ENCODE results near the gene CARD10.
"Not testable (repeated sequence)": the region's sequence is repeated elsewhere in the genome, so short reads cannot be mapped to it uniquely, and the experiment has no call there.

Gene CARD10

DNA sequence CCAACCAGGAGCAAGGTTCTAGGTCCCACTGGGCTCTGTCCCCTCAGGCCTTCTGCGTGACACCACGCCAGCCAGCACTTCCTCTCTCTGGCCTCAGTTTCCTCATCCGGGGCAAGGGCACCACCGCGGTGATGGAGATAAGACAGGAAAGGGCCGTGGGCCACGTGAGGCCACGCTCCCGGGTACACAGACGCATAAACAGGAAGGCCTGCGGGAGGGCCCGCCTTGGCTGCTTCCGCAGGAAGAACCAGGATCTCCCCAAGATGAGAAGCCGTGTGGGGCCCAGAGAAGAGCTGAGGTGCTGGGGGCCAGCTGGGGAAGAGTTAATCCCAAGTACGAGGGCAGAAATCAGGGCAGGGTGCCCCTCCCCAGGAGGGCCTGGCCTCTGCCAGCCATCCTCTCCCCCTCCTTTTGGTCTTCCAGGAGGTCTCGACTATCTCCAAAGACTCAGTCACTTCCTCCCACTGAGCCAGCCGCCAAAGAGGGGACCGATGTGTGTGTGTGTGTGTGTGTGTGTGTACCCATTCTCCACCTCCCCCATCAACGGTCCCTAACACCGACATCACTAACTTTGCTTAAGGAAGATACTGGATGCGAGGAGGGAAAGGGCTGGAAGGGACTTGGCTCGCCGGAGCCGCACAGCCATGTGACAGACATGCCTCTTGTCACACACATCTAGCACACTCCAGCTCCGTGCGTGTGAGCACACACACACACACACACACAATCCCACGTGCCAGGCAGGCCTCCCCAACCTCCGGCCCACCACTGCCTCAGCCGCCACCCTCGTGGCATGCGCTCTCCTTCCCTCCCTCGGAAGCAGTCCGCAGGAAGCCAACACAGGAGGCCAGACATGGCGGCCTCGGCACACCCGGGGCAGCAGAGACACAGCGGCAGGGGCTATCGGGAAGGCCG lies 34.5 kb downstream of the CARD10 start:
- peak; percentile 81 for DNase-seq

DNA sequence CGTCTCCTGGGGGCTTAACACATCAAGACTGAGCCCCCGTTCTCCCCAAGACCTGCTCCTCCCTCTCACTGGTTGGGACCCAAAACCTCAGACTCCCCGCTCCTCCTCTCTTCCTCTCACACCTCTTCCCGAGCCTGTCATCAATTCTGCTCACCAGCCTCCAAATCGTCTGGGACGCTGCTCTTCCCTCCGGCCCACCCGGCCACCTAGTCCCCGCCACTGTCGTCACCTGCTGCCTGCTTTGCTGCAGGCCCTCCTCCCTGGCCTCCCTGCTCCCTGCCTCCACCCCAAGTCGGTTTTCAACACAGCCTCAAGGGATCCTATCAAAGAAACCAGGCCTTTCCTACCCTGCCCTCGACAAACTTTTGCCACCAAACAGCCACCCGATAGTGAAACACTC lies 36.2 kb downstream of the CARD10 start:
- DNase-seq = no peak

DNA sequence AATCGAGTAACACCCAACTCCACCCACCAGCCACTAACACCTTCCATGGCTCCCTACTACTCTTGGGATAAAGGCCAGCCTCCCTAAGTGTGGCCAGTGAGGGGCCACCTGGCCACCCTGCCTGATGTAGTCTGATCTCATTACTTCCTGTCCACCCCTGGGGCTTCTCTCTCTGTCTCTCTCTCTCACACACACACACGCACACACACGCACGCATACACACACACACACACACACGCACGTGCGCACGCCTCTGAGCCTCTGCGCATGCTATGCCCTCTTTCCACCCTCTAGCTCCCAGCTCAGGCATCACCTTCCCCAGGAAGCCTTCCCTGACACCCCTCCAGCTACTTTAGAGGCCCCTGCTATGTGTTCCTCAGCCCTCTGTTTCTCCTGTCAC lies 37.0 kb downstream of the CARD10 start:
- DNase-seq = no peak

DNA sequence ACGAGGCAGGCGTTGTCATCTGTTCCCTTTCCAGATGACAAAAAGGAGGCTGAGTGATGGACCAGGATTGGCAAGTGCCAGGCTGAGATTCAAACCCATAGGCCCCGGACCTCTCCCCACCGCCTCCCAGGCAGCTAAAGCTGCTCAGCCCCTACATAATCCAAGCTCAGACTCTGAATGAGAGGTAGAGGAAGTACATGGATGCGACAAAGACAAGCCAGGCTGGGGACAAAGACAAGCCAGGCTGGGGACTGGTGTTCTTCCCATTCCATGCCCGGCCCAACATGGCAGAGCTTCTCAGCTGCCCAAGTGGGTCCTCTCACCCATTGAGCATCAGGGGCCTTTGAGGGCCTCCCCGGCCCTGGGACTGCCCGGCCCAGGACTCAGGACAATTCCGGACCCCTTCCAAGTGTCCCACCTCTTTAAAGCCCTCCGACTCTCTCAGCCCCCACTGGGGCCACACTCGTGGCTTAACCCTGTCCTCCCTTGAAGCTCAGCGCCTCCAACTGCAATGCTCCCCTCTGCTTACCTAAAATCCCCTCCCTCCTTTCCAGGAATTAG lies 37.8 kb downstream of the CARD10 start:
- DNase-seq = no peak

DNA sequence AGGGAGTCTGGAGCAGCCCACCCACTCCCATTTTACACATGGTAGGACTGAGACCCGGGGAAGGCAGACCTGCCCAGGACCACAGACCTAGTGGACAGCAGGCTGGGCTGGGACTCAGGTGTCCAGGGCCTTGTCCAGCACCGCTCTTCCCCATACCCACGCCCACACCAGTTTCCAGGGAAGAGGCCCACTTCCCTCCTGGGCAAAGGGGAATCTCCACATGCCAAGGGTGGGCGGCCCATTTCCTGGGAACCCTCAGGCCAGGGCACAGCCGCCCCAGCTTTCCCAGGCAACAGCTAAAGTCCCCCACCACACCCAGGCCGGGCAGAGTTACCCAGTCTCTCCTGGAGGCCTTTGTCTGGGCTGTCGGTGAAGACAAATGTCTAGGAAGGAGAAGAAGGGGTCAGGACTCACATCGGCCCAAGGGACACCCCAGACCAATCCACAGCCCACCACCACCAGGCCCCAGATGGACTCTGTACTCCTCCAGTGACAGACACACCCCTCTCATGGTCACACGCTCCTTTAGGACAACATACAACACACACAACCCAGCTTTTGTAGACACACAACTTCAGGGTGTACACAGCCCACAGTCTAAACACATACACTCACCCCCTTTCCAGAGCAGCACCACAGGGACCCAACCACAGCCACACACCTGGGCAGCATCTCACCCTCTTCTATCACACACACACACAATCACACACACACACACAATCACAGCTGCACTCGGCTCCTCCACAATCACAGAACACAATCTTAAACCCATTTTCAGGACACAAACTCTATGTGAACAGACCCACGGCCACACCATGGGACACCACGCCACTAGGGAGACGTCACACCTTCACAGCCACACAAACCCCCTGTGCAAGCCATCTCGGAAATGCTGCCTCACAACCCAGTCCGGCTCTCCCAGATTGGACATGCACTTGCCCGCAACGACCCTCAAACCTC lies 38.5 kb downstream of the CARD10 start:
- no peak for DNase-seq

DNA sequence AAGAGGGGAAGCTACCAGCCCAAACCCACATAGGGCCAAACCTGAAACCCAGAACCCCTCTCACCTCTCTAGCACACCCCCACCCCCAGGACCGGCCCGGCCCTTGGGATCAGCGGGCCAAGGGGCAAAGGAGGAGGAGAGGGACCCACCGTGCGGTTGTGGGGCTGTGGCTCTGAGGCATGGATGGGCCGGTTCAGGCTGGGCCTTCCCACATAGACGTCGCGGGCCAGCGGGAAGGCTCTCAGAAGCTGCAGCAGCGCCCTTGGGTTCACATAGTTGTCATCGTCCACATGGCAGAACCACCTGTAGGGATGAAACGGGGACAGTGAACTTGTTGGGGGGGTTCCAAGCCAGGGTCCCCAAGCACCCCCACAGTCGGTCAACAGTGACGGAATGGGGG lies 40.0 kb downstream of the CARD10 start:
- no peak for DNase-seq

DNA sequence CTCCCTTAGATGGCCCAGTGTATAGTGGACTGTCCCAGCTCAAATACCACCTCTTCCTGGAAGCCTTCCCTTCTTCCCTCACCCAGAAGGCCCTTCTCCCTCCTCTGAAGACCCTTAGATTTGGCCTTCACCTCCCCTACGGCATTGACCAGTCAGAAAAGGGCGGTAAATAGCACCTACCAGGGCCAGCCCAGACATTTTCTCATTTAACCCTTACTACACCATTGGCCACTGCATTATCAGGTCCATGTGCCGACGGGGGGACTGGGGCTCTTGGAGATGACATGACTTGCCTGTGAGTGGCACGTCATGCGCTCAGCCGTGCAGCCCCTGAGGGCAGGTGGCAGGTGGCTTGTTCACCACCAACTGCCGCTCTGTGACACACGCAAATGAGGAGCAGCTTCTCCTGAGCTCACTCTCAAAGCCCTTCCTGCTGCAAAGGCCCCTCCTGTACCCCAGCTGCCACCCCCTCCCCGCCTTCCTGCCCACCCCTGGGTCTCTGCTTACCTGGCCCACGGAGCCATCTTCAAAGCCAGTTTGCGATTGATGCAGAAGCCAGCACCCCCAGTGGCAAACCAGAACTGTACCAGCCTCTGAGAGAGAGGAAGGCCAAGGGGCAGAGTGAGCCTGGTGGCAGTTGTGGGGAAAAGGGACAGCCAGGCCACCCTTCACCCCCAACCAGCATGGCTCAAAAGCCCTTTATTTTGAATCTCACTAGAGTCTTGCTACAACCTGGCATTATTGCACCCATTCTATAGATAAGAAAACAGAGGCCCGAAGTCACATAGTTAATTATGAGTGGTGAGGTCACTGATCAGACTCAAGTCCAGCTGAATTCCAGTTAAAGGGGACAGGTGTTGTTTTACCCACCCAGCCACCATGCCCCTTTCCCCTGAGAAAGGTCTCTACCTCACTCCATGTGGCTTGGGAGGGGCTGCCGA lies 42.6 kb downstream of the CARD10 start:
- no peak for DNase-seq

DNA sequence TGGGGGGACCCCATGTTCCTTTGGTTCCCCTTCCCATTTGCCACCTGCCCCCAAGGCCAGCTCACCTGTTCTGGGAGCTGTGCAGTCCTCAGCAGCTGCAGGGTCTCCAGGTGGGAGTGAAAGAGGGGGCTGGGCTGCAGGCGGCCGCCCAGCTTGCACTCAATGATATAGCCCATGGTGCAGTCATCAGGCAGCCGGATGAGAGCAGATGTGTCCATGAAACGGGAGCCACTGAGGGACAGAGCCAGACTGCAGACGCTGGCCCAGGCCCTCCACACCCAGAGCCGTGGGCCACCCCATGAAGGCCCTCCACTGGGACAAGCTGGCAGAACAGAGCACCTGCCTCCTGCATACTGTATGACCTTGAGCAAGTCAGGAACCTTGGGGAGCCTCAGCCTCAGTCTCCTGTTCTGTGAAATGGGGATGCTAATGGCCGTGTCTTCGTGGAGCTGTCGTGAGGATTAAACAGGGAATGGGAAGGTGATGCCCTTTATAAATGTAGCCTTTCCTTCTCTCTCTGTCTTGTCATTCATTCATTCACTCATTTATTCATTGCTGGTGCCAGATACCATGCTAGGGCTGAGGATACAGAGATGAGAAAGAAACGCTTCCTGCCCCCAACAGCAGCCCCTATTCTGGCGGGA lies 44.6 kb downstream of the CARD10 start:
- no peak for DNase-seq

DNA sequence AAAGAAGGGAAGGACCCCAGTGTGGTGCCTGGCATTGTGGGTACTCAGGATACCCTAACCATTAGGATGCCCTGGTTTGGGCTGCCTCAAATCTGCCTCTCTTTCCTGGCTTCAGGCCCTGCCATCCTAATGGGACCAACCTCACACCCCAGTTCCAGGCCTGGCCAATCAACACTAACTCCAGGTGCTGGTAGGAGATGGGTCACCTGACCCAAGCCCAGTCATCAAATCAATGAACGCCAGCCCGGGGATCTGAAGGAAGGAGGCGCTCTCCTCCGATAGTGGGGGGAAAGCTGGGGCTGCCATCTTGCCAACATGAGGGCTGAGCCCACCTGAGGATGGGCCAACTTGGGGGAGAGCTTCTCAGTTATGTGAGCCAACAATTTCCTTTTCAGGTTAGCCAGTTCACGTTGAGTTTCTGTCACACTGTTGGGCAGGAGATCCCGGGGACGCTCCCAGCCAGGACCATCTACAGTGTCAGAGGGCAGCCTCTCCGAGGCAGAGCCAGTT lies 45.7 kb downstream of the CARD10 start:
- DNase-seq = no peak

DNA sequence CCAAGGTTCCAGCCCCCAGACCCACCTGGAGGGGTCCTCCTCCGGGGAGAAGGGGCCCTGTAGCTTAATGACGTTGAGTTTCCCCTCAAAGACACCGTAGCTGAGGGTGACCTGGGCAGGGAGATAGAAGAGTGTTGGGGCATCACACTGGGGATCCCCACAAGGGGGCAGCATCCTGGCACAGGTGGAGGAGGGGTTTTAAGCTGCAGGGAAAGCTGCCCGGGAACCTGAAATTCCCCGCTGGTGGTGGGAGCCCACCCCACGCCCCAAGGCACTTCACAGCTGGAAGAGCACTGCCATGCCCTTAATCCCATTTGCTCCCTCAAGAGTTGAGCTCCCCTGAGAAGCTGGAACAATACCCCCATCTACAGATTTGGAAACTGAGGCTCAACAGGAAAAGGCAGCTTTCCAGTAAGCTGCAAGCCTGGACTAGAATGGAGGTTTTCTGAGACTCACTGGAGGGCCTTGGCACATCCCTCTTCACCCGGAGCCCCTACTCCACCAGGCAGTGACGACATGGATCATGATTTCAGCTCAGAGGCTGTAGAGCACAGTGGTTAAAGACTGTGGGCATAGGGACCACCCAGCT lies 46.7 kb downstream of the CARD10 start:
- peak; percentile 47 for DNase-seq

DNA sequence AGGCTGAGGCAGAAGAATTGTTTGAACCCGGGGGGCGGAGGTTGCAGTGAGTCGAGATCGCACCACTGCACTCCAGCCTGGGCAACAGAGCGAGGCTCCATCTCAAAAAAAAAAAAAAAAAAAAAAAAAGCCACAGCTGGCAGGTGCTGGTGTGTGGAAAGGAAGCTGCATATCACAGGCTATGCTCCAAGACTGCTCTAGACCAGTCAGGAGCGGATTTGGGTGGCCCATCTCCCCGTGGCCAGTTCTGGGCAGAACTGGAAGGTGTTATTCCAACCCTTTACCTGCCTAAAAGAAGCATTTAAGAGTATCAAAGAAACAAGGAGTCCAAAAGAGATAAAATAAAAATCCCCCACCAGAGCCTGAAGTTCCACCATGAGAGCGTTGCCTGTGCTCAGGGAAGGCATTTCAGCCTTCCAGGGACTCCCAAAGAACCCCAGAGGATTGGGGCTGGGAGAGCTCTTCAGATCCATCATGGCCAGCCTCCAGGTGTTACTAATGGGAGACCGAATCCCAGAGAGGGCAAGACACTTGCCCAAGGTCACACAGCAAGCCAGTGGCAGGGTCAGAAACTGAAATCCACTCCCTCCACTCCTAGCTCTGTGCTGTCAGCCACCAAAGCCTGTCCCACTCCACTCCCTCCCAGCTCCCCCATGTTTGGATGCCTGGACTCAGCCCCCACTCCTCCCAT lies 47.3 kb downstream of the CARD10 start:
- no peak for DNase-seq

DNA sequence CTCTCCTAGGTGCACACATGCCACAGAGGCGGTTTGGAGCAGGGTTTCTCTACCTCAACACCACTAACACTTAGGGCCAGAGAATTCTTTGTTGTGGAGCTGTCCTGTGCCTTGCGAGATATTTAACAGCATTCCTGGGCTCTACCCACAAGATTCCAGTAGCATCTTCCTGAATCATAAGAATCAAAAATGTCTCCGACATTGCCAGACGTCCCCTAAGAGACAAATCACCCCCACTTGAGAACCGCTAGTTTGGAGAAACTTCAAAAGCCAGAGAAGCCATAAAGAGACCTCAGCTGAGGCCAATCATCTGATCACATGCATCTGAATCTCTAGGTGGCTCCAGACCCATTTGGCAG lies 49.1 kb downstream of the CARD10 start:
- DNase-seq = no peak

DNA sequence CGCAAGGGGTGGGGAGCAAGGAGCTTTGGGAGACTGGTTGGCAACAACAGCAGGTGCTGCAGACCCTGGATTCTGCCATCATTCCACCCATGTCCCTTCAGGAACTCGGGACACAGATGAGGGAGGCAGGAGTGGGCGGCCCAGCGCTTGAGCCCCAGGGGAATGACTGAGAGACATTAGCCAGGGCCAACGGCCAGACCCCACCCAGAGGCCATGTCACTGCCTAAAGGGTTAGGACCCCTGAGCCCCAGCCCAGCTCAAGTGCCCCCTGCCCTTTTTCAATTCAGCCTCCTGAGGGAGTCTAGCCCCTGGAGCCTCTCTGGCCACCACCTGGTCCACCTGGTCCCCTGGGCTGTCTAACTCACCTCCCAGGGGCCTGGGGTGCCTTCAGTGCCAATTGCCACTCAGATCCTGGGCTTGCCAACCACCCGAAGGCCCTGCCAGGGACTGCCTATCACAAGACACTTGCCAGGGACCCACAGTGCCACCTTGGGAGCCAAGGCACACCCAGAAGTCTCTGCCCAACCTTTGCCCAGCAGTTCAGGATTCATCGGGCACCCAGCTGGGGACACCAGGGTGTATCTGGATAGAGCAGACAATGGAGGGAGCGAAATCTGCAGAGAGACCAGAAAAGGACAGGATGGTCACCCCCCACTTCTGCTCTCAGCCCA lies 49.7 kb downstream of the CARD10 start:
- no peak for DNase-seq

DNA sequence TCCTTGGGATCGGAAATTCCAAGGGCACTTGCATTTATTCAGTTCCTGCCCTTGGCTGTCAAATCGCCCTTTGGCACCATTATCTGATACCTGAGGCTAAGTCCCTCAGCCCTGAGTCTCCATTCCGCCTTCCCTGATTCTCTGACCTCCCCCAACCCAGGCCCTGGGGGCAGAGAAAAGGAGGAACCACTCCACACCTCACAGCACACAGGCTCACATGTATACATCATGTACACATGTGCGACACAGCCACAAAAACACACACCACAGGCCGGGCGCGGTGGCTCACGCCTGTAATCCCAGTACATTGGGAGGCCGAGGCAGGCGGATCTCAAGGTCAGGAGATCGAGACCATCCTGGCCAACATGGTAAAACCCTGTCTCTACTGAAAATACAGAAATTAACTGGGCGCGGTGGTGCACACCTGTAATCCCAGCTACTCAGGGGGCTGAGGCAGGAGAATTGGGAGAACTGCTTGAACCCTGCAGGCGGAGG lies 51.0 kb downstream of the CARD10 start:
- DNase-seq = not testable (repeated sequence)

DNA sequence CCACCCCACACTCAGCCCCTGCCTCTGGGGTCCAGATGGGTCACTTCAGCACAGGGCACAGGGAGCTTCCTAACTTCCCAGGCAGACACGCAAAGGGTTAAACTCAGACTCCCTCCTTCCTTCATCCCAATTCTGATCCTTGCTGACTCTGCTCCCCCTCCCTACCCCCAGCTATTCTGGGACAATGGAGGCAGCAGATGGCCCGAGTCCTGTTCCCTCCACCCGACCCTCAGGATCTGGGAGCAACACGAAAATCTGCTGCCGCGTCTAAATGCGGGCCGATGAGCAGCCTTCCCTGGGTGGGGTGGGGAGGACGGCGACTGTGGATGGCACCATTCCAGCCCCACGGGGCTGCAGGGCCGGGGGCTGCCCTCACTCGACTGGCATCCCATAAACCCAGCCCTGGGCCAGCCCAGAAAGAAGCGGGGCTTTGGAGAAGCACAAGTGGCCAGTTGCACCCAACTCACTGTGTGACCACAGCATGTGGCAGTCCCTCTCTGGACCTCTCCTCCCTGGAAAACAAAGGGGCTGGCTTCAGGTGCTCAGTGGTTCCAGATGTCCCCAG lies 51.7 kb downstream of the CARD10 start:
- no peak for DNase-seq

DNA sequence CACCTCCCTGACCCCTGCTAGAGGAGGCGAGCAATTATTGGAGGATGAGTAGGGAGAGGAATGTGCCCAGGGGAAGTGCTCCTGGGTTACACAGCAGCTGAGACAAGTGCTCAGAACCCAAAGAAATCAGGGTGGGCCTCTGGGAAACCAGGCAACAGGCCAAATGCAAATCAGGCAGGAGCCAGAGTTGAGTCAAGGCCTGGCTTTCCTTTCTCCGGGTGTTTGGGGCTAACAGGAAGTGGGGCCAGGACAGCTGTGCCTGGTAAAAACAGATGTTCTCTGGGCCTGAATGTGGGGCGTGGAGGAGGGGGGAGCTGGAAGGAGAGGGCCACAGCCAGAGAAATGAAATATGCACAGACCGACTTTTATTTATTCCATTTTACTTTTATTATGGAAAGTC lies 55.0 kb downstream of the CARD10 start:
- no peak for DNase-seq

DNA sequence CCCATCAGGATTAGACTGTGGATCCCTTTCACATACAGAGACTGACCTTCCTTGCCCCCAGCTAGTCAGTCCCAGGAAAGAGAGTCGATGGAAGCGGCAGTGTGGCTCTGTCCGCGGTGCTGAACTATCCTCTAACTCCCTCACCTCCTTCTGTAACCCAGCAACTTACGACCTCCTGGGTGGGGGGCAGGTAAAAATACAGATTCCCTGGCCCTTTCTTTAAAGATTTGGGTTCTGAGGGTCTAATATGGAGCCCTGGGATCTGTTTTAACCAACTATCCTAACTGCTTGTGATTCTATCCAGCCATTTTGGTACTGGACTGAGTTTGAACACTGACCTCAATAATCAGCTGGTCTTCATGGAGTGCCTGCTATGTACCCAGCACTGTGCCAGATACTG lies 56.2 kb downstream of the CARD10 start:
- DNase-seq = no peak

DNA sequence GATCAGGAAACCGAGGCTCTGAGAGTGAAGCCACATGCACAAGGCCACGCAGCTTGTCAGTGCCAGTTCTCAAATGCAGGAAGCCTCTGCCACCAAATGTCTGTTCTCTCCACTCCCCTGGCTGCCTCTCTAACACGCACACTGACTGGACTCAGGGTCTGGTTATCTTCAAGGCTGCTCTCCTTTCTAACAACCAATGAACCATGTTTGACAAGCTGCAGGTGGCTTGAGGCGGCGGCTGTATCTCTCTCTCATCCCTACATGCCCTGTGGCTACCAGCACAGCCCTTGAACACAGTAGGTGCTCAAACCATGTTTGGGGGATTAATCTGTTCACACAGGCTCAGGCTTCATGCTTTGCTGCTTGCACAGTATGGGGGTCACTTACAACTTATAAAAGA lies 56.8 kb downstream of the CARD10 start:
- no peak for DNase-seq

DNA sequence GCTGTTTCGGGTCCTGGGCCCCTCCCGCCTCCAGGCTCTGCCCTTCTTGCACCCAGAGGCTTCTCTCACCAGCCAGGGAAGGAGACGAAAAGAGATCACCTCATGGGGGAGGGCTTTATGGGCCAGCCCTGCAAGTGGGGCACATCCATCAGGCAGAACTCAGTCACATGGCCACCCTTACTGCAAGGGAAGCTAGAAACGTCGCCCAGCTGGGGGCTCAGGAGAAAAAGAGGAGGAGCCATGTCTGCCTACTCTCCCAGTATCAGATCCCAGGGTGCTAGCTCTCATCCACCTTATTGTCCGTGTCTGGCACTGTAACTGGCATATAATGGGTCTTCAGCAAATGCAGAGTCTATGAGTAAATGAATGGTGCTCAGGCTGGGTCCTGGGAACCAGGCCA lies 57.3 kb downstream of the CARD10 start:
- DNase-seq = no peak

All from CD4-positive, alpha-beta T cell treated with Interleukin-21 for 1 hour (primary cell).